Activated CD8-positive, alpha-beta memory T cell treated with anti-CD3 and anti-CD28 coated beads for 1 hour (primary cell): ENCODE results near the gene GPR25.

ENCODE experiments used
- DNase-seq, 2 donors: peaks; one replicate each; pipeline ENCODE4 v3.0.0-alpha.2; 2020; ENCODE audit warnings: low read depth in 1 of 2; ENCODE audit errors: extremely low read depth in 1 of 2

Gene GPR25

DNA sequence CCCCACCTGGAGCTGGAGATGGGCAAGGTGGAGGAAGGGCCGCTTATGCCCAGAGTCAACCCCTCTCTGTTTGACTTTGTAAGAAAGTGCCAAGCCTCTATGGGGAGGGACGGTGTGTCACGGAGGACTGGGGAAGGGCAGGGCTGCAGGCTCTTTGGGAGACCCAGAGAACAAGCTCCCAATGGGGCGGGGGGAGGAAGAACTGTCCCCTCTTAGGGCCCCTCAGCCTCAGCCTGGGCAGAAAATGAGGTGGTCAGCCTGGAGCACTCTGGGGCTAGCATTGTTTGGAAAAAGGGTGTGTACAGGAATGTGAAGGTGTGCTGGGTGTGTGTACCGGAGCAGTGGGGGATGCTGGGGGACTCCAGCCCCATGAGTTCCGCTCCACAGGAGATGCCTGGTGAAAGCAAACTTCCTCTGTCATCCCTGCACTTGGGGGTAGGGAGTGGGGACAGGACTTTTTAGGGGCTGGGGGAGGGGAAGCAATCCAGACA lies 20.7 kb downstream of the GPR25 start:
- no peak for DNase-seq

GRCh38 chr1:200894712-200895442 lies 22.1 kb downstream of the GPR25 start, which contains the start of gene INAVA:
INAVA (plus strand) TSS chr1:200894900; CDS start chr1:200898401, 3,501 bp downstream.
- no peak for DNase-seq

DNA sequence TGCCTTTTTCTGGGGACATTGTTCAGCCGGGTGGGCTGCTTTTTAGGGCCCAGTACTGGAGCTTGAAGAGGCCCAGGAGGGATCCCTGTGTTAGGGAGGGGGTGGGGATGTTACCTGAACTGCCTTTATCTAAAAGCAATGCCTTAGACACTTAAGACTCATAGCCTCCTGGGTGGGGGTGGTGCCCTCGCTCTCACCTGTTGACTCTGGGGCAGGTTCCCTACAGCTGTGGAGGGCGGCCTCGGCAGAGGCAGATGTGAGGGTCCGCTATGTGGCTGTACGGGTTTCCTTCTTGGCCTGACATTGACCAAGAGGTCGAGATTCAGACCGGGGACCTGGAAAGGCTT lies 22.6 kb downstream of the GPR25 start:
- no peak for DNase-seq

GRCh38 chr1:200895801-200896530 lies 23.2 kb downstream of the GPR25 start:
- no peak for DNase-seq

DNA sequence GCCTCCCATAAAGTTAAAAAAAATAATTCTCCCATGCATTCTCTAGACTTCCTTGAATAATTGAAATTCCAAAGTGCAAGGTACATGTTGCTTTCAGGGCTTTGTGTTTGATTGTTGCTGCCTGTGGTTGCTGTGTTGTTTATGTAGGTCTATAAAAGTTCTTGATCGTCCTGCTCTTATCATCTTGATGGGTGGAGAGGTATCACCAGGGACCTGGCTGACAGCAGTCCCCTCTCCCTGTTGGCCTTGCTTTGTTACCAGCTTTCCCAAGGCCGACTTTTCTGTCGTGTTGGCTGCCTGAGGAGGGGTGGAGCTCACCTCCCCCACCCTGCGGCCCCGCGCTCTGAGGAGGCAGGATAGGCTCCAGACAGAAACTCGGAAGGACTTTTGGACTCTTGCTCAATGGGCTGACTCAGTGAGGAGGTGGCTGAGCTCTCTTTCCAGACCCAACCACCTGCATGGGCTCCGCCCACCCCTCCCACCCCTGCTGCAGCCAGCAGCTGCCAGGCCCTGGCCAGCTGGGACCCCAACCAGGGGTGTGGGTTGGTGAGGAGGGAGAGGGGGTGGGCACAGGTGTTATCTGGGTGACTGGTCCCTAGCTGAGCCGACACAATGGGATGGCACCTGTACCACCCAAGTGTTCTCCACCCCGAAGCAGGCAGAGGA lies 23.9 kb downstream of the GPR25 start:
- no peak for DNase-seq

GRCh38 chr1:200897259-200897658 lies 24.5 kb downstream of the GPR25 start:
- DNase-seq: no peak

- no peak for DNase-seq
Measured at GRCh38 chr1:200899015-200899386, 26.2 kb downstream of the GPR25 start.

DNA sequence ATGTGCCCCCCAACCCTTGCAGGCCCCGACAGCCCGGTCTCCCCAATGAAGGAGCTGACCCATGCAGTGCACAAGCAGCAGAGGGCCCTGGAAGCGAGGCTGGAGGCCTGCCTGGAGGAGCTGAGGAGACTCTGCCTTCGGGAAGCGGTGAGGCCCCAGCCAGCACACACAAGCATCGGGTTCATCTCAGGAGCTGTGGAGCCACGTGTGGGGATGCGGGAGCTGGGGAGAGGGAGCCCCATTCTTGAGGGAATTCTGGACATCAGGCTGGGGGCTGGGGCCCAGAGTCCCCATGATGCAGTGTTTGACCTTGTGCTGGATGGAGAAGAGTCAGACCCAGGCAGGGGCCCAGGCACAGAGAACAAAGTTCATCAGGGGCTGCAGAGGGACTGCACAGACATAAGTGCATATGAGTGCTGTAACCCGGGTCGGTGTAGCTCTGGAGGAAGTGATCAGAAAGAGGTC lies 26.7 kb downstream of the GPR25 start:
- no peak for DNase-seq

DNA sequence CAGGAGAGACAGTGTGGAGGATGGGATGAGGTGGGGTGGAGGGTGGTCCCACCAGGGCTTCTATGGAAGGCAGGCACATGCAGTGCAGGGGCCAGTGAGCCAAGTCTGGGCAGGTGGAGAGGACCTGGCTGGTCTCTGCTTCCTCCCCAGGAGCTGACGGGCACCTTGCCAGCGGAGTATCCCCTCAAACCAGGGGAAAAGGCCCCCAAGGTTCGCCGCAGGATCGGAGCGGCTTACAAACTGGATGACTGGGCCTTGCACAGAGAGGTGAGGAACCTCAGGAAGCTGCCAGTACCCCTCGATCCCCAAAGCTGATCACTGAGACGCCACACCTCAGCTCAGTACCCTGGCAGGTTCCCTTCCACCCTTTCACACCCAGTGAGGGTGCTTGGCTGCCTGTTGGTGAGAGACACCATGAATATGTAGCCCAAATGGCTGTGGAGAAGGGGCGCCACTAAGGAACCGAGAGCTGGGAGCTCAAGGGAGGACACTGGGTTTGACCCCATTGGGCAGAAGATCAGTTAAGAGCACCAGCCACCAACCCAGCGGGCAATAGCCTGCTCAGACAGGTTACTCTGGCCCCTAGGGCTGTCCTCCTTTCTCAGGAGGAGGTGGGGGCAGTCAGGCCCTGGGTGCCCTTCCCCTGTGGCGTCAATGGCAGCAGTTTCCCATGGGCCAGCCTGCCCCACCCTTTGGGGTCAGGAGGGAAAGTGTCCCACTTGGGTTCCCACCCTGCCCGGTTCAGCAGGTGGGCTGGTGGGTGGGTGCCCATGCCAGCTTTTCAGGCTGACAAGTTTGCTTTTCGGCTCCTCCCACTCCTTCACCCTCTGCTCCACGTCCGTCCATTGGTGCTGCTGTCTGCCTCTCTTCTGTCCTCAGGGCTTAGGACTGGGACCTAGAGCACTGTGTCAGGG lies 27.4 kb downstream of the GPR25 start:
- DNase-seq: no peak

GRCh38 chr1:200900877-200901276 lies 28.1 kb downstream of the GPR25 start:
- DNase-seq: no peak

- DNase-seq: no peak
Measured at GRCh38 chr1:200901350-200901749, 28.6 kb downstream of the GPR25 start.

DNA sequence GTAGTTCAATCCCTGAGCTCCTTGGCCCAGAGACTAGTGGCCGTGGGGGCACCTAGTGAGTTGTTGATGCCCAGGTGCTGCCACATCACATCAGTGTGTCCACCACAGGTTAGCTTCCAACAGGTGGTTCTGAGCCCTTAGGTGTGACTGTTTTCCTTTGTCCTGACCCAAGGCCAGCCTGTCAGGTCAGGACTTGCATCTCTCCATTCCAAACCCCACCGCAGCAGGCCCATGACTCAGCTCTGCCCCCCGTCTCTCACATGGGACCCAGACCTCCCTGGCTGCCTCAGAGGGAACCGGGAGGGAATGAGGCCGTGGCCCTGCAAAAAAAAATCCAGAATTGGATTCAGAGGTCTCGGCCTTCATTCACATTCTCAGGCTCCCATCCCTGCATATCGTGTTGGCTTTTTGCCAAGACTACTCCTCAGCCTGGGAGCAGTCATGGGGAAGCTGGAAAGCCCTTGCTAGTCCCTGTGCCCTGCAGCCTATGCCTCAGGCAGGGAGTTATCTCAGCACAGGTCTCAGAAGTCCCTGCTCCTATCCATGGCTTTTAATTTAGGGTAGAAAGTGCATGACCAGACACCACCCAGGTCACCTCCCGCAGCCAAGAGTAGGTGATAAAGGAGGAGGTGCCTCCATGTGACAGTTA lies 29.1 kb downstream of the GPR25 start:
- DNase-seq: no peak

- DNase-seq: no peak
Measured at GRCh38 chr1:200903793-200904192, 31.0 kb downstream of the GPR25 start.

- DNase-seq: no peak
Measured at GRCh38 chr1:200904772-200905171, 32.0 kb downstream of the GPR25 start.

- DNase-seq: no peak
Measured at GRCh38 chr1:200905411-200906052, 32.8 kb downstream of the GPR25 start.

DNA sequence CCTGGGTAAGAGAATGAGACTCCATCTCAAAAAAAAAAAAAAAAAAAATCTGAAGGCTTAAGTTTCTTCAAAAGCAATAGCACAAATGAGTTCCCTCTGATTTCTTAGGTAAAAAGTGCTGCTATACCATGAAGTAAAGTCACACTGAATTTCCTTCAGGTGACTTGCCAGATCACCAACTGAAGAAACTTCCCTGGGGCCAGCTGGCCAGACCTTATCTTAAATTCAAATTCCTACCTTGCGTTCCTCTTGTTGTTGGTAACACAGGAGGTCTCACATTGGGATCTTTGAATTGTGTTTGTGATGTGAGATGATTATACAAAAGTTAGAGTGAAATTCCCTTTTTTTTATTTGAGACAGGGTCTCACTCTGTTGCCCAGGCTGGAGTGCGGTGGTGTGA lies 33.7 kb downstream of the GPR25 start:
- DNase-seq: no peak

- DNase-seq: no peak
Measured at GRCh38 chr1:200907611-200908097, 34.9 kb downstream of the GPR25 start.

GRCh38 chr1:200908191-200908868 lies 35.5 kb downstream of the GPR25 start:
- DNase-seq: no peak

DNA sequence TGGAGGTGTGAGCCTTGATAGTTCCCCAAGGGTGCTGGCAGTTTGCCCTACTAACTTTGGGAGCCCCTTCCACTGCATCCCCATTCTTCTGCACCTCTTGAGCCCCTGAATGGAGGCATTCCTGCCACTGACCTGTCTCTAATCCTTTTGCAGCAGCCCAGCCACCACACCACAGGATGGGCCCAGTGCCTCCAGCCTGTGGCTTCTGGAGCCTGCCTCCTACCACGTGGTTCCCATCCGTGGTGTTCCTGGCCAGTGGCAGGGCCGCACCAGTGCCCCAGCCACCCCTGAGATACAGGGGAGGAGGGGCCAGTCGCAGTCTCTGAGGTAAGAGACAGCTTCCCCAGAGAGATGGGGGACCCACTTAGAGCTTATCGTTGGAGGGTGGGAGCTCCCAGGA lies 36.3 kb downstream of the GPR25 start:
- no peak for DNase-seq
